ENCODE results near the gene TMED3. TPM values are rescaled to one million over a fixed set of nuclear protein-coding genes. Genes with fewer than 3 reads are reported as not detected.

Gene TMED3
- total RNA-seq, 1 experiment from 2014 or later: 164 TPM

- ATAC-seq: no peak
- POLR2A ChIA-PET (ENCODE audit: unreplicated experiment): no interaction called here
- TF ChIP-seq EZH2 (IDR thresholded peaks at IDR 0.05; ENCODE audit: low read length, unreplicated experiment) (no peak), CTCF (conservative IDR thresholded peaks at IDR 0.05; ENCODE audit: low read depth, low read length) (no peak), EZH2phosphoT487 (IDR thresholded peaks at IDR 0.05; ENCODE audit: borderline replicate concordance, low read length) (no peak)
- Histone ChIP-seq H3K9me3 (ENCODE audit: low read length) (no peaks in the 10 kb centered on the region), H3K4me2 (ENCODE audit: low read length) (no peak overlapping the region), H3K27ac (ENCODE audit: low read length) (no peak overlapping the region), H3K4me1 (ENCODE audit: insufficient read depth, low read length) (no peaks in the 10 kb centered on the region), H3K9me2 (replicated peaks; ENCODE audit: low read length) (no peaks in the 10 kb centered on the region), H3K27me3 (ENCODE audit: low read length) (no peaks in the 10 kb centered on the region), H3F3A (ENCODE audit: low read length, unreplicated experiment) (no peaks in the 10 kb centered on the region), H3K36me3 (ENCODE audit: low read depth, low read length) (no peaks in the 10 kb centered on the region), H3K4me3 (ENCODE audit: low read length) (no peak overlapping the region), H4K20me1 (ENCODE audit: low read length) (no peaks in the 10 kb centered on the region), H3K79me2 (ENCODE audit: low read length) (no peaks in the 10 kb centered on the region), H3K9ac (ENCODE audit: low read length) (no peak overlapping the region), H2AFZ (ENCODE audit: low read length) (no peak overlapping the region)
- CTCF ChIA-PET: no interaction called here
- BruUV-seq (replicated peaks): no TSS peak
- intact Hi-C loops (cut with micrococcal nuclease): no loop called here
- no peak for DNase-seq
These were observed 55.8 kb downstream of the TMED3 start for GRCh38 chr15:79366691-79367090.

- Histone ChIP-seq H3K36me3 (ENCODE audit: low read depth, low read length) (no peaks in the 10 kb centered on the region), H3K27me3 (ENCODE audit: low read length) (no peaks in the 10 kb centered on the region), H3K79me2 (ENCODE audit: low read length) (no peaks in the 10 kb centered on the region), H2AFZ (ENCODE audit: low read length) (no peak overlapping the region), H3K9ac (ENCODE audit: low read length) (no peak overlapping the region), H4K20me1 (ENCODE audit: low read length) (no peaks in the 10 kb centered on the region), H3K9me2 (replicated peaks; ENCODE audit: low read length) (no peaks in the 10 kb centered on the region), H3F3A (ENCODE audit: low read length, unreplicated experiment) (no peaks in the 10 kb centered on the region), H3K4me1 (ENCODE audit: insufficient read depth, low read length) (no peaks in the 10 kb centered on the region), H3K27ac (ENCODE audit: low read length) (no peak overlapping the region), H3K4me3 (ENCODE audit: low read length) (no peak overlapping the region), H3K9me3 (ENCODE audit: low read length) (no peaks in the 10 kb centered on the region), H3K4me2 (ENCODE audit: low read length) (no peak overlapping the region)
- intact Hi-C loops (cut with micrococcal nuclease): no loop called here
- ATAC-seq (no peak), DNase-seq (no peak)
- no TSS peak for BruUV-seq (replicated peaks)
- CTCF ChIA-PET: no interaction called here
- TF ChIP-seq CTCF (conservative IDR thresholded peaks at IDR 0.05; ENCODE audit: low read depth, low read length) (no peak), EZH2phosphoT487 (IDR thresholded peaks at IDR 0.05; ENCODE audit: borderline replicate concordance, low read length) (no peak), EZH2 (IDR thresholded peaks at IDR 0.05; ENCODE audit: low read length, unreplicated experiment) (no peak)
- POLR2A ChIA-PET (ENCODE audit: unreplicated experiment): no interaction called here
These were observed 59.8 kb downstream of the TMED3 start for GRCh38 chr15:79370716-79371115.

- no peaks in the 10 kb centered on the region for H3K4me1 ChIP-seq (ENCODE audit: insufficient read depth, low read length)
- ATAC-seq (no peak), DNase-seq (no peak)
- H2AFZ ChIP-seq (ENCODE audit: low read length): no peak overlapping the region
- no TSS peak for BruUV-seq (replicated peaks)
- no peaks in the 10 kb centered on the region for H3K36me3 ChIP-seq (ENCODE audit: low read depth, low read length)
- no peaks in the 10 kb centered on the region for H3K79me2 ChIP-seq (ENCODE audit: low read length)
- H4K20me1 ChIP-seq (ENCODE audit: low read length): no peaks in the 10 kb centered on the region
- no peak overlapping the region for H3K4me2 ChIP-seq (ENCODE audit: low read length)
- H3K4me3 ChIP-seq (ENCODE audit: low read length): no peak overlapping the region
- H3K9ac ChIP-seq (ENCODE audit: low read length): no peak overlapping the region
- no peaks in the 10 kb centered on the region for H3K9me2 ChIP-seq (replicated peaks; ENCODE audit: low read length)
- no peaks in the 10 kb centered on the region for H3K27me3 ChIP-seq (ENCODE audit: low read length)
- ChIA-PET CTCF (no interaction called here), POLR2A (ENCODE audit: unreplicated experiment) (no interaction called here)
- no peak overlapping the region for H3K27ac ChIP-seq (ENCODE audit: low read length)
- TF ChIP-seq EZH2 (IDR thresholded peaks at IDR 0.05; ENCODE audit: low read length, unreplicated experiment) (no peak), EZH2phosphoT487 (IDR thresholded peaks at IDR 0.05; ENCODE audit: borderline replicate concordance, low read length) (no peak), CTCF (conservative IDR thresholded peaks at IDR 0.05; ENCODE audit: low read depth, low read length) (no peak)
- H3K9me3 ChIP-seq (ENCODE audit: low read length): no peaks in the 10 kb centered on the region
- intact Hi-C loops (cut with micrococcal nuclease): no loop called here
- H3F3A ChIP-seq (ENCODE audit: low read length, unreplicated experiment): no peaks in the 10 kb centered on the region
These were observed 60.7 kb downstream of the TMED3 start for GRCh38 chr15:79371591-79371990.
